NCI-H1436 treated with DMSO at 0.1 percent for 48 hours (cell line): ENCODE measurements around the gene COA8.
"Not testable (repeated sequence)": the region's sequence is repeated elsewhere in the genome, so short reads cannot be mapped to it uniquely, and the experiment has no call there.

Experiments
- DNase-seq: peaks from one replicate; lab custom pipeline; 2025; lab: John Stamatoyannopoulos, UW

Gene COA8

GRCh38 chr14:103525430-103526246 is 37.1 kb upstream of the COA8 start:
- DNase-seq, result not testable (repeated sequence)

DNA sequence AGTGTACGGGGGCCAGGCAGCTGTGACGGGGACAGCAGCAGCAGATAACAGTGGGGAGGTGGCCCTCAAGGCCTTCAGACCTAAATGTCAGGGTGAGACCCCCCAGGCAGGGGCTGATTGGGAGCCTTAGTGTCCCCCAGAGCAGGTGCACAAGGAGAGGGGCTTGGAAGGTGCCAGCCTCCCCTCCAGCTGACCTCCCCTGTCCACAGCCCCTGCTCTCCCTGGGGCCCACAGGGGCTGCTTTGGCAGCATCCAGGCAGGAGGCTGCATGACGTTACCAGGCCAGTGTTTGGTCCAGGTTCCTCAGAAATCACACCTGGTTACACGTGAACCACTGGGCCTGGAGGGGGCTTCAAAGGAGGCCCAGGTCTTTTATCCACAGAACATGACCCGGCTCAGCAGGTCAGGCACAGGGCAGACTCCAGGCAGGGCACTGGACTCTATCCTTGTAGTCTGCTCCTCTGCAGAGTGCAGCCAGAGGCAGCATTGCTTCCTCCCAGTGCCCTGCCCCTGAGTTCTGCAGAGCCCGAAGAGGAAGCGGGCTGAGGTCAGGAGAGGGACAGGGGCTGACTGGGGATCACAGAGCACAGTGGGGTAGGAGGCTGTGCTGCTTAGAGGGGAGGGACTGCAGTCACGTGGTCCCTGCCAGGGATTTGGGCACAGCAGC is 36.4 kb upstream of the COA8 start:
- no peak for DNase-seq

GRCh38 chr14:103526914-103527248 is 35.9 kb upstream of the COA8 start:
- DNase-seq, result no peak

- no peak for DNase-seq
These were observed 35.2 kb upstream of the COA8 start for GRCh38 chr14:103527408-103528145.

- no peak for DNase-seq
These were observed 34.6 kb upstream of the COA8 start for GRCh38 chr14:103528146-103528586.

- DNase-seq, result no peak
These were observed 34.0 kb upstream of the COA8 start, which contains the start of gene TRMT61A for GRCh38 chr14:103528587-103529382. TSS of gene TRMT61A (plus strand) at chr14:103529196. CDS start at chr14:103529979, 783 bp downstream.

DNA sequence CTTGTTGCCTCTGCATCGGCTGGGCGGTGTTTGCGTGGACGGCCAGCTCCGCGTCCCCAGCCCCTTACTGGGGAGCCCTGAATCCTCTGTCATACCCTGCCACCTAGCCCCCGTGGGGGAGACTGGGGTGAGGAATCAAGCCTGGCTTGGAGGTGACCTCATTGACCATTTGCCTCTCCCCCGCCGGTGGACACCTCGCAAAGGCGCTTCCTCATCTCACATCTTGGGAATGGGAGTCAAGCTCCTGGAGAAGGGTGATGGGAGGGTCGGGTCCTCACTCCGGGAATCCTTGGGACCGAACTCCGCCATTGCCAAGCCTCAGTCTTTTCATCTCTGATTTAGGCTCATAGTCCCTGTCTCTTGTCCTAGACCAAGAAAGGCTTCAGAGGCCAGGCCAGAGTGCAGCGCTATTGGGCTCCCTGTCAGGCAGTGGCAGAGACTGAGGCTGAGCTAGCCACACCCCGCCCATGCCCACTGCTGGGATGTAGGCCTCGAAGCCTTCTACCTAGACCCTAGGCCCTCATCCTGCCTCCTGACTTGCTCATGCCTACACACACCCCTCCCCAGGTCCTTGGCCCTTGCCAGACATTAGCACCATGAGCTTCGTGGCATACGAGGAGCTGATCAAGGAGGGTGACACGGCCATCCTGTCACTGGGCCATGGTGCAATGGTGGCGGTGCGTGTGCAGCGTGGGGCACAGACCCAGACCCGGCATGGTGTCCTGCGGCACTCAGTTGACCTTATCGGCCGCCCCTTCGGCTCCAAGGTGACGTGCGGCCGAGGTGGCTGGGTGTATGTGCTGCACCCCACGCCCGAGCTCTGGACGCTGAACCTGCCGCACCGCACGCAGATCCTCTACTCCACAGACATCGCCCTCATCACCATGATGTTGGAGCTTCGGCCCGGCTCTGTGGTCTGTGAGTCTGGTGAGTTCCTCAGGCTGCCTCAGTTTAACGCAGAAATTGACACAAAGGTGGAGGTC is 33.1 kb upstream of the COA8 start:
- no peak for DNase-seq

DNA sequence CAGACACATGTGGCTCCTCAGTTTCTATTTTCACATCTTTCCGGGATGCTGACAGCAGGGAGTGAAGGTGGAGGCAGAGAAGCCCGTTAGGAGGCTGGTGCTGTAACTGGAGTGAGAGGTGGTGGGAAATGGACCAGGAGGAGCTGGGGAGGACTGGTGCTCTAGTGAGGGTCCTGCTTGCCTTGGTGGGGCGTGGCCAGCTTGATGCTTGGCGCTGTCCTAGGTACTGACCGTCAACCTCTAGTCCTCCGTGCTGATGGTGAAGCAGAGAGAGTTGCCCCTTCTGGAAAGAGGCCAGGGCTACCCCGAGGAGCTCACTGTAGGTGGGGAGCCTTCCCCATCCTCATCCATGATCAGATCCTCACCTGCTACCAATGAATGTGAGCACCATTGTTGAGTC is 32.4 kb upstream of the COA8 start:
- no peak for DNase-seq

GRCh38 chr14:103530831-103531230 is 31.9 kb upstream of the COA8 start:
- DNase-seq, result no peak

DNA sequence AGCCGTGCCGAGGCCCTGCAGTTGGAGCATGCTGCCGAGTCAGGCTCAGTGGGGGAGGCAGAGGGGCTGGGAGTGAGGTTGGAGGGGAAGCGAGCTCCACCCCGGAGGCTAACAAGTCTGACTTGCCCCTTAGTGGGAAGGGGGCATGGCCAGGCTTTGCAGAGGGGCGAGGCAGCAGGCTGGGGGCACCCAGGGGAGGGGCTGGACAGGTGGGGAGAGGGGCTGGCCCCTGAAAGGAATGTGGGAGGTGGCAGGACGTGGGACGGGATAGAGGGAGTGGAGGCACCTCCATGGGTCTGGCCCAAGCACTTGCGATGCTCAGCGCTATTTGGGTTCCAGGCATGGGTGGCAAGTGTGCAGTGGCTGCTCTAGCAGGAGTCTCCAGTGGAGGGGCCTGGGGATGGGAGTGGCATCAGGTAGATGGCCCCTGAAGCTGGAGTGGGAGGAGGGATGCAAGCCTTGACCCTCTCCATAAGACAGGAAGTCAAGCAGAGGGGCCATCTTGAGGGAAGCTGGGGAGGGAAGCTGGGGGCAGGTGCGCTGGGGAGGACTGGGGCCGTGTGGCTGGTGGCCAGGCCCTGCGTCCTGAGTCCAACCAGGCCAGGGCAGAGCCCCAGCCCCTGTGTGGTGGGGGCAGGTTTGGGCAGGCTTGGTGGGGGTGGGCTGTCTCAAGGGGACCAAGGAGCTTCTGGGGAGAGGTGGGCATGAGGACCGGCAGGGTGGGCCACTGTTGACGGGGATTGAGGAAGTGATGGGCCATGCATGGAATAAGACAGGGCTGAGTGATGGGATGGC is 31.1 kb upstream of the COA8 start:
- DNase-seq, result no peak

GRCh38 chr14:103532216-103533136 is 30.3 kb upstream of the COA8 start:
- no peak for DNase-seq

DNA sequence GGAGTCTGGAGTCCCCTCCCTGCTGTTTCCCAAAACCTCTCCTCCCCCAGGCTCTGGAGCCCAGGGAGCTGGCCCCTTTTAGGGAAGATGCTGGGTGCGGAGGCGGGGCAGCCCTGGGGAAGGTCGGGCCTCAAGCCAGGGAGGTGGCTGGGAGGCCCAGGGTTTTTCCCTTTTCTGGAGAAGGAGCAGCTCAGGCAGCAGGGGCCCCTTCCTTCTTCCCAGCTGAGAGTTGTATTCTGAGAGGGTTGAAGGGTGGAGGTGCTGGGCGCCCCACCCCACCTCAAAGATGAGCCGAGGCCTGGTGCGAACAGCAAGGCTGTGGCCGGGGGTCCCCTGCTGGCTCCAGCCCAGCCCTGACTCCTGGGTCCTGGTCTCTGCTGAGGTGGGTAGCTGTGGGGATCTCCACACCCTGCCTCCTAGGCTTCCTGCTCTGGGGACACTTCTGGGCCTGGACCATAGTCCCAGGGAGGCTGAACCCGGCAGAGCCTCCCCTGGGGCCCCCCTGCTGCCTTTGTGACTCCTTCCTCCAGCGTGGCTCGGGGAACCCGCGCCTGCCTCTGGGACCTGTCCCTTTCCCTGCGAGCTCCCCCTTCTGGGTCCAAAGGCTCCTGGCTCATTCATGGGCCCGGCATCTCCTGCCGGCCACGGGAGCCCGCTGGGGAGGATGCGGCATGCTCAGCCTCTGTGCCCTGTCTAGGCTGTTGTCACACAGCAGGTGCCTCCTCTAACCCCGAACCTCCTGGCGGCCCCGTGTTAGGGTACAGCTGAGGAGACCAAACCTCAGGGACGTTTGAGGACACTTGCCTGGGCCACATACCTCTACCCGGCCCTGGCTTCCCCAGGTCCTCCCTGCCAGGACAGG is 29.4 kb upstream of the COA8 start:
- DNase-seq, result no peak

DNA sequence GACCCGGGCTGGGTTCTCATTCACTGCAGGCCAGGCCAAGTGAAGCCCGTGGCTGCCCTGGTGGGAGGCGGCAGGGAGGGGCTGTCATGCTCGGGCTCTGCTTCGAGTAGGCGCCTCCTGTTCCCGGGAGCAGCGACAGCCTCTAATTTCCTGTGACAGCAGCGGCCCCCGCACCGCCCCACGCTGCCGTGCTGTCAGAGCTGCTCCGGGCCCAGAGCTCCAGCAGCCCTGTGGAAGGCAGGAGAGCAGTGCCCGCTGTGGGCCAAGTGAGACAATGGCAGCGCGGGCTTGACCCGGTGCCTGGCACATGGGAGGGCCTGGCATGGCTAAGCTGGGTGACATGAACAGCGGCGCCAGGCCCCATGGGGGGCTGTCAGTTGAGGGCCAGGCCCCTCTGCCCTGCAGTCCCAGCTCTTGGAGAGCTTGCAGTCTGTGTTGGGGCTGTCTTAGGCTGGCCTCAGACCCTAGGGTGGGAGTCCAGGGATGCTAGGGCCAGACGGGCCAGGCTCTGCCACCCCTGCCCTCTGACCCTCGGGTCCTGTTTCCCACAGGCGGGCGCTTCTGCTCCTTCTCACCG is 28.7 kb upstream of the COA8 start:
- no peak for DNase-seq

DNA sequence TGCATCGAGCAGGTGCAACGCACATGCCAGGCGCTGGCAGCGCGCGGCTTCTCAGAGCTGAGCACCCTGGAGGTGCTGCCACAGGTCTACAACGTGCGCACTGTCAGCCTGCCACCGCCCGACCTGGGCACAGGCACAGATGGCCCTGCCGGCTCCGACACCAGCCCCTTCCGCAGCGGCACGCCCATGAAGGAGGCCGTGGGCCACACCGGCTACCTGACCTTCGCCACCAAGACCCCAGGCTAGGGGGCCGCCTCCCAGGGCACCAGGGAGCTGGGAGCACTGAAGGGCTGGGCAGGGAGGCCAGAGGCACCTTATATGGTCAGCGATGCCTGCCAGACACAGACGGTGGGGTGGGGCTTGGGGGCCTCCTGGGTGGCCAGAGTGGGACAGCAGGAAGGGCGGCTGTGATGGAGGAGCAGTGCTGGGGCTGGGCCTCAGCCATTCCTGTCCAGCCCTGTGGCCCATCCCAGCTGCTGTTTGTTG is 28.1 kb upstream of the COA8 start:
- DNase-seq, result no peak

DNA sequence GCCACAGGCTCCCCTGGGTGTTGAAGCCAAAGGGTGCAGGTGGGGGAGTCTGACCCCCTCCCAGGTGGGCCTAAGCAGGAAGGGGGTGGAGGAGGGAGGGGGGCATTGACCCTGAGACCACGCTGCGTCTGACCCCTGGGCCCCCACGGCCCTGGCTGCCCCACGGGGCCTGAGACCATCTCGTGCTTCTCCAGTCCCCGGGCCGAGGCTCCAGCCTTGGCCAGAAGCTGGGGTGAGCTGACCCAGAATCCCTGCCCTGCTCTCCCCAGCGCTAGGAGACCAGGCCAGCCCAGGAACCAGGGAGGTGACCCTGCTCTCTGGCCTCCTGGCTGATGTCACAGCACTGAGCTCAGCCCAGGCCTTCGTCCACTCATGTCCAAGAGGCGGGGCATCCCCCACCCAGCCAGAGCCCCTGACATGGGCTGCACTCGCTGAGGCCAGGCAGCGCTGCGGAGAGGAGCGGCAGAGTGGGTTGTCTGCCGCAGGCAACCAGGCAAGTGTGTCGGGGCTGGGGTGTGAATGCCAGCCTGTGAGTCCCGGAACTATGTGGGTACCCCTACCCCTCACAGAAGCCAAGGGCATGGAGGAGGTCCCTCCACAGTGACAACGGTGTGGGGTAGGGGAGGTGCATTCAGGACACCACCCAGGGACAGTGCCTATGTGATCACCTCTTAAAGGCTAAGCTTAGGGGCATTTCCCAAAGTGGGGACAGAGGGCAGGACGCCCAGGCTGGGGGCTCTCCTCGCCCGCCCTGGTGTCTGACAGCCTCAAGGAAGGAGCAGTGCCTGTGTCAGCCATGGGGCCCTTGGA is 27.5 kb upstream of the COA8 start:
- DNase-seq, result no peak

- no peak for DNase-seq
These were observed 26.7 kb upstream of the COA8 start for GRCh38 chr14:103535891-103536565.
